Measurements from ENCODE around the gene CLK3.
"Not testable (repeated sequence)": the region's sequence is repeated elsewhere in the genome, so short reads cannot be mapped to it uniquely, and the experiment has no call there.

CLK3 gene

GRCh38 chr15:74656935-74657535, 41.4 kb downstream of the CLK3 start:
- Histone ChIP-seq H2AFZ (no peak overlapping the region), H3K4me1 (peaks cover 7% of the 10 kb centered on the region), H3K4me3 (ENCODE audit: low read depth, low read length) (no peak overlapping the region), H3K9ac (no peak overlapping the region), H3K36me3 (ENCODE audit: control insufficient read depth, insufficient read depth, low read length) (no peaks in the 10 kb centered on the region), H3K27me3 (ENCODE audit: control insufficient read depth, insufficient read depth, low read length) (no peaks in the 10 kb centered on the region), H3K27ac (no peak overlapping the region), H3K9me3 (ENCODE audit: control insufficient read depth, low read length) (no peaks in the 10 kb centered on the region), H3K4me2 (ENCODE audit: low read length) (no peak overlapping the region), H3K79me2 (peaks cover 5% of the 10 kb centered on the region)
- no peak for TF ChIP-seq CTCF (IDR thresholded peaks at IDR 0.05)

GRCh38 chr15:74657846-74658245, 42.2 kb downstream of the CLK3 start:
- H3K4me2 ChIP-seq (ENCODE audit: low read length), result no peak overlapping the region
- no peaks in the 10 kb centered on the region for H3K36me3 ChIP-seq (ENCODE audit: control insufficient read depth, insufficient read depth, low read length)
- no peak for TF ChIP-seq CTCF (IDR thresholded peaks at IDR 0.05)
- H3K27me3 ChIP-seq (ENCODE audit: control insufficient read depth, insufficient read depth, low read length), result no peaks in the 10 kb centered on the region
- H3K27ac ChIP-seq, result no peak overlapping the region
- H3K4me1 ChIP-seq, result peaks cover 4% of the 10 kb centered on the region
- H3K9me3 ChIP-seq (ENCODE audit: control insufficient read depth, low read length), result no peaks in the 10 kb centered on the region
- H3K9ac ChIP-seq, result no peak overlapping the region
- H3K79me2 ChIP-seq, result peaks cover 5% of the 10 kb centered on the region
- no peak overlapping the region for H2AFZ ChIP-seq
- no peak overlapping the region for H3K4me3 ChIP-seq (ENCODE audit: low read depth, low read length)

- H3K27ac ChIP-seq; H3K4me3 ChIP-seq (ENCODE audit: low read depth, low read length); H3K79me2 ChIP-seq; H3K9me3 ChIP-seq (ENCODE audit: control insufficient read depth, low read length); H3K36me3 ChIP-seq (ENCODE audit: control insufficient read depth, insufficient read depth, low read length); H3K27me3 ChIP-seq (ENCODE audit: control insufficient read depth, insufficient read depth, low read length); H3K9ac ChIP-seq; H3K4me2 ChIP-seq (ENCODE audit: low read length); H2AFZ ChIP-seq; H3K4me1 ChIP-seq: not testable (repeated sequence)
Measured at GRCh38 chr15:74661280-74661679, 45.6 kb downstream of the CLK3 start.

- Histone ChIP-seq H3K79me2 (peaks cover 5% of the 10 kb centered on the region), H3K4me2 (ENCODE audit: low read length) (no peak overlapping the region), H3K9me3 (ENCODE audit: control insufficient read depth, low read length) (no peaks in the 10 kb centered on the region), H3K4me1 (no peaks in the 10 kb centered on the region), H3K27ac (no peak overlapping the region), H3K36me3 (ENCODE audit: control insufficient read depth, insufficient read depth, low read length) (no peaks in the 10 kb centered on the region), H3K4me3 (ENCODE audit: low read depth, low read length) (no peak overlapping the region), H3K27me3 (ENCODE audit: control insufficient read depth, insufficient read depth, low read length) (no peaks in the 10 kb centered on the region), H3K9ac (no peak overlapping the region), H2AFZ (no peak overlapping the region)
- no peak for TF ChIP-seq CTCF (IDR thresholded peaks at IDR 0.05)
Measured at GRCh38 chr15:74662064-74662860, 46.6 kb downstream of the CLK3 start.

GRCh38 chr15:74663303-74664027, 47.8 kb downstream of the CLK3 start:
- Histone ChIP-seq H3K4me1 (no peaks in the 10 kb centered on the region), H3K27ac (no peak overlapping the region), H3K9ac (no peak overlapping the region), H3K9me3 (ENCODE audit: control insufficient read depth, low read length) (no peaks in the 10 kb centered on the region), H3K36me3 (ENCODE audit: control insufficient read depth, insufficient read depth, low read length) (no peaks in the 10 kb centered on the region), H3K27me3 (ENCODE audit: control insufficient read depth, insufficient read depth, low read length) (no peaks in the 10 kb centered on the region), H2AFZ (no peak overlapping the region), H3K79me2 (no peaks in the 10 kb centered on the region), H3K4me2 (ENCODE audit: low read length) (no peak overlapping the region), H3K4me3 (ENCODE audit: low read depth, low read length) (no peak overlapping the region)
- TF ChIP-seq CTCF (IDR thresholded peaks at IDR 0.05), result no peak

Measured in parathyroid adenoma (tissue), 2 donors.